ENCODE results near the gene MTHFD2L. TPM values are rescaled to one million over a fixed set of nuclear protein-coding genes. Genes with fewer than 3 reads are reported as not detected.

Gene MTHFD2L
- total RNA-seq, 1 experiment from 2014 or later = 11.6 TPM

DNA sequence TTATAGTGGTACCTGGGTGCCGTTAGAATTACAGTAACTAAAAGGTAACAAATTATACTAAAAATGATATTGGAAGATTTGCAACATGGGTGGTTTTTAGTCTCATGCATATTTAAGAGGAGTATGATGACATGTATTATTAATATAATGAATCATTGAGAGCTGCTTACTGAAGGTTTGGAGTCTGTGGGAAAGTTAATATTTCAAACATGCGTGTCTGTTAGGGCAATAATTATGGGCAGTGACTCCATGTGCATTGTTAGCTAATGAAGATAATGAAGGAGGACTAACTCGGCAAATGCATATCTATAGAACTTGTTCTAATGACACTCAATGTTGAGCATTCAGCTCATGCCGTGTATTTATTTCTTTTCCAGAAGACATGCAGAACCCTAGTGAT is 47.1 kb downstream of the MTHFD2L start:
- peaks cover 3% of the 10 kb centered on the region; the same call in 1 of the 2 replicates for H3K4me1 ChIP-seq (ENCODE audit: insufficient read depth, low read length)
- H4K8ac ChIP-seq (replicated peaks; ENCODE audit: insufficient read length, low read depth, low read length) = no peak overlapping the region
- no peak overlapping the region for H3K14ac ChIP-seq (ENCODE audit: insufficient read depth, low read length)
- no peak overlapping the region for H3K56ac ChIP-seq (ENCODE audit: insufficient read length, low read depth, low read length)
- no peak overlapping the region for H3K18ac ChIP-seq (ENCODE audit: insufficient read length, low read depth, low read length)
- no peaks in the 10 kb centered on the region for H3K79me2 ChIP-seq (ENCODE audit: insufficient read depth, low read length)
- TF ChIP-seq, protein P1, sequence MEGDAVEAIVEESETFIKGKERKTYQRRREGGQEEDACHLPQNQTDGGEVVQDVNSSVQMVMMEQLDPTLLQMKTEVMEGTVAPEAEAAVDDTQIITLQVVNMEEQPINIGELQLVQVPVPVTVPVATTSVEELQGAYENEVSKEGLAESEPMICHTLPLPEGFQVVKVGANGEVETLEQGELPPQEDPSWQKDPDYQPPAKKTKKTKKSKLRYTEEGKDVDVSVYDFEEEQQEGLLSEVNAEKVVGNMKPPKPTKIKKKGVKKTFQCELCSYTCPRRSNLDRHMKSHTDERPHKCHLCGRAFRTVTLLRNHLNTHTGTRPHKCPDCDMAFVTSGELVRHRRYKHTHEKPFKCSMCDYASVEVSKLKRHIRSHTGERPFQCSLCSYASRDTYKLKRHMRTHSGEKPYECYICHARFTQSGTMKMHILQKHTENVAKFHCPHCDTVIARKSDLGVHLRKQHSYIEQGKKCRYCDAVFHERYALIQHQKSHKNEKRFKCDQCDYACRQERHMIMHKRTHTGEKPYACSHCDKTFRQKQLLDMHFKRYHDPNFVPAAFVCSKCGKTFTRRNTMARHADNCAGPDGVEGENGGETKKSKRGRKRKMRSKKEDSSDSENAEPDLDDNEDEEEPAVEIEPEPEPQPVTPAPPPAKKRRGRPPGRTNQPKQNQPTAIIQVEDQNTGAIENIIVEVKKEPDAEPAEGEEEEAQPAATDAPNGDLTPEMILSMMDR (conservative IDR thresholded peaks at IDR 0.05) = no peak
- no peak overlapping the region for H2BK5ac ChIP-seq (ENCODE audit: insufficient read length, low read length)
- H2AK5ac ChIP-seq (ENCODE audit: insufficient read length, low read length) = no peak overlapping the region
- no peak overlapping the region for H2BK120ac ChIP-seq (ENCODE audit: low read depth, low read length, poor library complexity, severe bottlenecking)
- H3K27ac ChIP-seq (ENCODE audit: insufficient read length, low read depth, low read length) = no peak overlapping the region
- no peak overlapping the region for H3T11ph ChIP-seq (ENCODE audit: low read length)
- H3K4me2 ChIP-seq (ENCODE audit: insufficient read depth, insufficient read length, low read length) = no peak overlapping the region
- H2BK20ac ChIP-seq (ENCODE audit: low read depth, low read length, poor library complexity, severe bottlenecking) = no peak overlapping the region
- H4K5ac ChIP-seq (ENCODE audit: insufficient read length, low read depth, low read length) = no peak overlapping the region
- no CpG with 5 or more reads among the region's 4 CpGs for whole genome bisulfite sequencing (ENCODE audit: extremely low coverage, insufficient read length, low lambda C conversion rate)
- no peak overlapping the region for H4K91ac ChIP-seq (ENCODE audit: insufficient read length, low read depth, low read length)
- Mint-ChIP-seq H3K4me3 (no peak overlapping the region), H3K9me3 (no peaks in the 10 kb centered on the region), H3K27me3 (ENCODE audit: low read depth) (no peaks in the 10 kb centered on the region), H3K27ac (no peak overlapping the region), H3K4me1 (peaks cover 9 to 10% of the 10 kb centered on the region in 2 experiments), H3K36me3 (ENCODE audit: insufficient read depth in 1 of 3, low read depth in 3 of 3) (peaks cover 0 to 2% (median 2%) of the 10 kb centered on the region in 3 experiments; a peak in 2 of 7 replicates)
- no peaks in the 10 kb centered on the region for H4K20me1 ChIP-seq (ENCODE audit: control insufficient read depth, insufficient read depth, insufficient read length)
- H3K4ac ChIP-seq (ENCODE audit: low read depth, low read length) = no peak overlapping the region
- H2BK15ac ChIP-seq (ENCODE audit: low read depth, low read length) = no peak overlapping the region
- no peaks in the 10 kb centered on the region for H3K27me3 ChIP-seq (ENCODE audit: insufficient read depth, low read length)
- H3K9me3 ChIP-seq (ENCODE audit: control insufficient read depth, low read depth, low read length) = no peaks in the 10 kb centered on the region
- no peaks in the 10 kb centered on the region for H3K23me2 ChIP-seq (ENCODE audit: insufficient read length, low read depth, low read length, poor library complexity, severe bottlenecking)
- no peak overlapping the region for H2BK12ac ChIP-seq (ENCODE audit: insufficient read length, low read depth, low read length)
- H3K9ac ChIP-seq (ENCODE audit: extremely low read depth, insufficient read length, low read length) = no peak overlapping the region
- DNase-seq = no peak
- H3K79me1 ChIP-seq (ENCODE audit: insufficient read depth, low read depth, low read length, poor library complexity, severe bottlenecking) = no peaks in the 10 kb centered on the region
- no peak overlapping the region for H3K23ac ChIP-seq (ENCODE audit: insufficient read length, low read depth, low read length)
- H2AFZ ChIP-seq (ENCODE audit: low read length) = no peak overlapping the region

Measured in H9 (cell line).